HG03196 (cell line): ENCODE measurements around the gene TWNK.
"Not testable (repeated sequence)": the region's sequence is repeated elsewhere in the genome, so short reads cannot be mapped to it uniquely, and the experiment has no call there.

Experiments used
- ATAC-seq: cut with Tn5 transposase; IDR thresholded peaks from one replicate; pipeline ENCODE4 v1.9.1; 2021; ENCODE audit not compliant: unreplicated experiment

The TWNK gene

GRCh38 chr10:100972904-100973535 lies 14.3 kb upstream of the TWNK start:
- no peak for ATAC-seq

GRCh38 chr10:100975397-100975796 lies 11.9 kb upstream of the TWNK start:
- ATAC-seq = not testable (repeated sequence)

GRCh38 chr10:100976906-100977305 lies 10.4 kb upstream of the TWNK start:
- ATAC-seq = no peak

DNA sequence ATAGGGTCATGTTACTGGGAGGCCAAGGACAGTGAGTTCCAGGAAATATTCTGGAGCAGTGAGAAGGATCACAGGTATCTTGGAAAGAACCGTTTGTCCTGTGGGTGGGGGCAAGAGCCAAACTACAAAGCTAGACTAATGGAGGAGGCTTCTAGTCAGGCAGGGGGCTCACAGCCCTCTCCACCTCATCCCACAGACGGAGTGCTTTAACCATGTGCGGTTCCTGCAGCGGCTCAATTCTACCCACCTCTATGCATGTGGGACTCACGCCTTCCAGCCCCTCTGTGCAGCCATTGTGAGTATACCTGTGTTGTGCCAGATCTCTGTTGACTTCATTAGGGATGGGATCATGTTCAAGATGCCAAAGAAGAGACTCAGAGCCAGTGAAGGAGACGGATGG lies 9.9 kb upstream of the TWNK start:
- no peak for ATAC-seq

DNA sequence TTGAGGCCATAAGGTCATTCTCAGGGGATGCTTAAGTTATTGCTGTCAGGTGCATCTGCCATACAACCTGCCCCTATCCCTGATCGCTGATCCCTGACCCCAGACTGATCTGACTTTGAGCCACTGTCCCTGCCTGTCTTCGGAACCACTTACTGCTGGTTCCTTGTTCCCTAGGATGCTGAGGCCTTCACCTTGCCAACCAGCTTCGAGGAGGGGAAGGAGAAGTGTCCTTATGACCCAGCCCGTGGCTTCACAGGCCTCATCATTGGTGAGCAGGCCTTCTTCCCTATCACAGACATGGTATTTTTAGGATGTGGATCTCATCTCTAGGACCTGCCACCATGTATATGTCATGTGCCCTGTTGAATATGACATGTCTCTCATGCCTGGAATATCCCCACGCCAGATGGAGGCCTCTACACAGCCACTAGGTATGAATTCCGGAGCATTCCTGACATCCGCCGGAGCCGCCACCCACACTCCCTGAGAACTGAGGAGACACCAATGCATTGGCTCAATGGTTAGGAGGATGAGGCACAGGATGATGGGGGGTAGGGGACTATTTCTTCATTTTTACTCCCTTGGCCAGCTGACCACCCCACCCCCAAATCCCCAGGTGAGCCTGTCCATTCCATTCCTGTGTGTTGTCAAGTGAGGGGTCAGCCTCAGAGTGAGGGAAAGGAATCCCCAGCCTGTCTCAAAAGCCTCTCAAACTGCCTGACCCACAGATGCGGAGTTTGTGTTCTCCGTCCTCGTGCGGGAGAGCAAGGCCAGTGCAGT lies 9.0 kb upstream of the TWNK start:
- no peak for ATAC-seq

GRCh38 chr10:100978901-100979195 lies 8.5 kb upstream of the TWNK start:
- ATAC-seq = no peak

DNA sequence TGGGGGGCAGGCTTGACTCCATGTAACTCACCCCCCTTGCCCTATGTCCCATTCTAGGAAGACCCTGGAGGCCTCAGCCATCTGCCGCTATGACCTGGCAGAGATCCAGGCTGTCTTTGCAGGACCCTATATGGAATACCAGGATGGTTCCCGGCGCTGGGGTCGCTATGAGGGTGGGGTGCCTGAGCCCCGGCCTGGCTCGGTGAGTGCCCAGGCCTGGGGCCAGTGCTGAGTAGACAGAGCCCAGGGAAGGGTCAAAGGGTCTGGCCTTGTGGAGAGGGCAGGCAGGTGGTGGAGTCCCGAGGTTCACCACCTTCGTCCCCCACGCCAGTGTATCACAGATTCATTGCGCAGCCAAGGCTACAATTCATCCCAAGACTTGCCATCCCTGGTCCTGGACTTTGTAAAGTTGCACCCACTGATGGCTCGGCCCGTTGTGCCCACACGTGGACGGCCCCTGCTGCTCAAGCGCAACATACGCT lies 7.5 kb upstream of the TWNK start:
- ATAC-seq = no peak

DNA sequence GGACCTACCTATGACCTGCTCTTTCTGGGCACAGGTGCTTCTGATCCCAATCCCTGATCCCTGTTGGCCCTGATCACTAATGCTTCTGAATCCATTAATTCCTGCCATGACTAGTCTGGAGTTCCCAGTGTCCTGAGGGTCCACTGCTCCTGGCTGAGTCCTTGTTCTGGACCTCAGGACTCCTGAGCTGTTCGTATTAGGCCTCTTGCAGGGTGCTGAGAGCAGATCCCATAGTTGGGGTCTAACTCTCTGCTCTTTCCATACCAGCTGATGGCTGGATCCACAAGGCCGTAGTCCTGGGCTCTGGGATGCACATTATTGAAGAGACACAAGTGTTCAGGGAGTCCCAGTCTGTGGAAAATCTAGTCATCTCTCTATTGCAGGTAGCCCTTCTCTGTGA lies 7.0 kb upstream of the TWNK start:
- no peak for ATAC-seq

GRCh38 chr10:100980711-100981110 lies 6.6 kb upstream of the TWNK start:
- no peak for ATAC-seq

GRCh38 chr10:100981178-100981772 lies 6.1 kb upstream of the TWNK start:
- no peak for ATAC-seq

GRCh38 chr10:100982916-100983830 lies 4.2 kb upstream of the TWNK start:
- ATAC-seq = no peak

DNA sequence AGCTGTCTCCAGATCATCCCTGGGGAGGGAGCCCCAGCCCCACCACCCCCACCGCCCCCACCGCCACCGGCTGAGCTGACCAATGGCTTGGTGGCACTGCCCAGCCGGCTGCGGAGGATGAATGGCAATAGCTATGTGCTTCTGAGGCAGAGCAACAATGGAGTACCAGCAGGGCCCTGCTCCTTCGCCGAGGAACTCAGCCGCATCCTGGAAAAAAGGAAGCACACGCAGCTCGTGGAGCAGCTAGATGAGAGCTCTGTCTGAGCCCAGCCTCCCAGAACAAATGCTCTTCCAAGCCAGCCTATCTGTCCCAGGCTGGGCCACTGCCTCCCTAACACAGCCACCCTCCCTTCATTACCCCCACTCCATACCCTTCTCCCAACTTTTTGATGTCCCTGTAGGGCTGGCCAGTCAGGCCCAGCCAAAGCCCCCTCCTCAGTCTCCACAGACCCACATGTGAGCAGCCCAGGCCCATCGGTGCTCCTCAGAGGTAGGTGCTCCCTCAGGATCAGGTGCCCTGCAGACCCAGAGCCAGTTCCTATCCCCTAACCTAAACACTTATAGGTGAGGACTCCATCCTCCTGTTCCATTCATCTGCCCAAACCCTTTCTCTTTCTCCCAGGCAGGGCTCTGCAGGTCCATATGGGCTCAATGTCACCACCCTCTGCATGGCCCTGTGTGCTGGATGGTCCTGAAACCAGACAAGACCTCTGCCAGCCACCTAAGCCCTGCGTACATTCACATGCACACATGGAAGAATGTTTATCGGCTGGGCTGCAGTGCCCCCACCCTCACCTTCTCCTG lies 3.3 kb upstream of the TWNK start:
- no peak for ATAC-seq

- no peak for ATAC-seq
Observed at GRCh38 chr10:100984672-100985177, 2.6 kb upstream of the TWNK start.

DNA sequence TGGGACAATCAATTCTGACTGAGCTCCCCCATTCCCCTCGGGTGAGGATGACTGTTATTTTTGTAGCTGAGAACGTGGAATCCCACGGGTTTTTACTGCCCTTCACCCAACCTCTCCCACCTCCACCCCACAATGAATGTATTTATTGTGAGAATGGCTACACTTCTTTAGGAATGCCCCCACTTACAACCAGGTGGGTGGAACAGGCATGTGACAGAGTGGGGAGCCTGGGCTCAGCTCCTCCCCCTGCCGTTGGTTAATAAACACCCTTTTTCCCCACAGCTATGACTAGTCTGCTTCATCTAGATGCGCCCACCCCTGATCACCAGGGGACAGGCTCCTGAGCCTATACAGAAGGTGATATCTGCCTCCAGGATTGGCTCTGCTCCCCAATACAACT lies 2.0 kb upstream of the TWNK start:
- ATAC-seq = no peak

DNA sequence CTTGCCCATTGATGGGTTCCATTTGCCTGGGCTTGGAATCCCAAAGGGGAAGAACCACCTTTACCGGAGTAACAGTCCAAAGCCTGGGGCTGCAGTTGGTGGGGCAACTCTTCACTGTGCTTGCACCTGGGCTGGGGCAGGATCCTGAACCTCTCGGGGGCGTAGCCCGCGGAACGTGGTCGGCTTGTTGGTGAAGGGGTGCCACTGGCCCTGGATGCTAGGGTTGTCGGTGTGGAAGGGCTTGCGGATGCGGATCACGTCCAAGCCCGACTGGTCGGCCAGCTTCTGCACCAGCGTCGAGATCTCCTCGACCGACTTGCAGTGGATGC lies 756 bp upstream of the TWNK start:
- no peak for ATAC-seq

GRCh38 chr10:100987685-100988049 lies 324 bp downstream of the TWNK start:
- no peak for ATAC-seq

DNA sequence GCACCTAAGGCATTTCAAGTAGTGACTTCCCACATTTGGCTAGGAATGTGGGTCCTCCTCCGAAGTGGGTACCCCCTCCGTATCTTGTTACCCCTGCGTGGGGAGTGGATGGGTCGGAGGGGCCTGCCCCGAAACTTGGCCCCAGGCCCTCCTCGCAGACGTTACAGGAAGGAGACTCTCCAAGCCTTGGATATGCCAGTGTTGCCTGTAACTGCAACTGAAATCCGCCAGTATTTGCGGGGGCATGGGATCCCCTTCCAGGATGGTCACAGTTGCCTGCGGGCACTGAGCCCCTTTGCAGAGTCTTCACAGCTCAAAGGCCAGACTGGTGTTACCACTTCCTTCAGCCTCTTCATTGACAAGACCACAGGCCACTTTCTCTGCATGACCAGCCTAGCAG lies 823 bp downstream of the TWNK start:
- no peak for ATAC-seq

DNA sequence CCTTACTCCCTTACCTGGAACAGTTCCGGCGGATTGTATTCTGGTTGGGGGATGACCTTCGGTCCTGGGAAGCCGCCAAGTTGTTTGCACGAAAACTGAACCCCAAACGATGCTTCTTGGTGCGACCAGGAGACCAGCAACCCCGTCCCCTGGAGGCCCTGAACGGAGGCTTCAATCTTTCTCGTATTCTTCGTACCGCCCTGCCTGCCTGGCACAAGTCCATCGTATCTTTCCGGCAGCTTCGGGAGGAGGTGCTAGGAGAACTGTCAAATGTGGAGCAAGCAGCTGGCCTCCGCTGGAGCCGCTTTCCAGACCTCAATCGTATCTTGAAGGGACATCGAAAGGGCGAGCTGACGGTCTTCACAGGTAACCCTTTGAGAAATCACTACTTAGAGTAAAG lies 1.7 kb downstream of the TWNK start:
- no peak for ATAC-seq

DNA sequence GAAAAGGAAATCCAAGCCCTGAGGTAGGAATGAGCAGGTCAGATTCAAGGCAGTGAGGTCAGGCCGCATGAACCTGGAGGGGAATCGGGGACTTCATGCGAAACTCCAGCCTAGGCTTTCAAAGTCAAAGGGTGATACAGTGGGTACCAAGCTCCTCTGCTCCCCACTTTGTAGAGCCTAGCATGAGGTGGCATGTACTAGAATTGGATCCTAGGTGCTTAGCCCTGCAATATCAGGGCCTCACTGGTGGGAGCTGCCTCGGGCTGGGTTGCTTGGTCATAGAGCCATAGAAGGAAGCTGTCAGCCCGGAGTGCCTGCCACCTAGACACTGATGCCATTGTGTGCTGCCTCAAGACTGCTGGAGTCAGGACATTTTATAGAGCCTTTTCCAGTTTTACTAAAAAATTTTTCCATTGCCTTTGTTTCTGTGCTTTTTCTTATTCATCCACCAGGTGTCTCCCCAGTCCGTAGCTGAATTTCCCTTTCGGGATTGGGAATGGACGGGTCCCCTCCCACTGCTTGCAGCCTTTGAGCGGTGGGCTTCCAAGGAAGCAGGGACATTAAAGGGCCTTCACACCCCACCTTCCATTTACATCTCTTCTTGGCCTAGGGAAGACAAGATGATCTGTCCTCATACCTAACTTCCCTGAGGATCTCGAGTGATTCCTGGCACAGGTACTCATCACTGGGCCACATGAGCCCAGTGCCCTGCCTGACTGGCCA lies 6.8 kb downstream of the TWNK start:
- no peak for ATAC-seq

DNA sequence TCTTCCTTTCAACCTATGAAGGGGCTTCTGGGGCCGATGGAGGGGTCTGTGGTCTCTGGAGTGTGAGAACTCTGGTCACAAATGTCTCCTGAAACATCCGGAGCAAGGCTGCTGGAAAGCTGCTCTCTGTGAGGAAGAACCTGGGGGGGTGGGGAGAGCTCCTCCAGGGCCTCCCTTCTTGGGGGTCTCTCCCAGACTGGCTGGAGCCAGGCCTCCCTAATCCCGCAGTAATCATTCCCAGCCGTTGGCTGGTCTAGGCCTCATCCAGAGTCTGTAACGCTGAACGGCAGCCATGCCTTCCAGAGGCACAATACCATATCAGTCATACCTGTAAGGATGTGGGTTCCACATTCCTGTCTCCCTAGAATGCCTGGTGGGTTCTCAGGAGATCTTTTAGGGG lies 7.8 kb downstream of the TWNK start:
- no peak for ATAC-seq
